Measurements from ENCODE around the gene PER2.
A peak's percentile ranks its signal among the peaks of the same experiment; 100 is the strongest.
"Not testable (repeated sequence)": the region's sequence is repeated elsewhere in the genome, so short reads cannot be mapped to it uniquely, and the experiment has no call there.

PER2 gene

DNA sequence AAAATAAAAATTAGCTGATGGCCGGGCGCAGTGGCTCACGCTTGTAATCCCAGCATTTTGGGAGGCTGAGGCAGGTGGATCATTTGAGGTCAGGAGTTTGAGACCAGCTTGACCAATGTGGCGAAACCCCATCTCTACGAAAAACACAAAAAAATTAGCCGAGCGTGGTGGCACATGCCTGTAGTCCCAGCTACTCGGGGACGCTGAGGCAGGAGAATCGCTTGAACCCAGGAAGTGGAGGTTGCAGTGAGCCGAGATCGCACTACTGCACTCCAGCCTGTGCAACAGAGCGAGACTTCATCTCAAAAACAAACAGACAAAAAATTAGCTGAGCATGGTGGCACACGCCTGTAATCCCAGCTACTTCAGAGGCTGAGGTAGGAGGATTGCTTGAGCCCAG lies 22.3 kb upstream of the PER2 start:
- DNase-seq: not testable (repeated sequence)

DNA sequence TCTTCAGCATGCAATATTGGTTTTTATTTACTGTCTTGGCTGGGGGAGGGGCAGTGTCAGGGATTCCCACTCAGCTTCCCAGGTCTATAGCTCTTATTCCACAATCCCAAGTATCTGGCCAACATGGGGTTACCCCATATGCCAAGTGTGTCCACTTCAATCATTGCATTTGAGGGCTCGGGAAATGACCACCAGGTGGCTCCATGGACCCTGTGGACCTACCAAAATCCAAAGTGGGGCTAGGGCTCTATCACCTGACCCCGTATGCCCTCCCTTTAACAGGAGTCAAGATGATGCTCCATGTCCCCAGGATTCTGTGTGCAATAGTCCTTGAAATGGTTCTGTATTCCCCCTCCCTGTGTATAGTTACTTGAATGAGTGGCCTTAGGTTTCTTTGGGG lies 19.8 kb upstream of the PER2 start:
- no peak for DNase-seq

DNA sequence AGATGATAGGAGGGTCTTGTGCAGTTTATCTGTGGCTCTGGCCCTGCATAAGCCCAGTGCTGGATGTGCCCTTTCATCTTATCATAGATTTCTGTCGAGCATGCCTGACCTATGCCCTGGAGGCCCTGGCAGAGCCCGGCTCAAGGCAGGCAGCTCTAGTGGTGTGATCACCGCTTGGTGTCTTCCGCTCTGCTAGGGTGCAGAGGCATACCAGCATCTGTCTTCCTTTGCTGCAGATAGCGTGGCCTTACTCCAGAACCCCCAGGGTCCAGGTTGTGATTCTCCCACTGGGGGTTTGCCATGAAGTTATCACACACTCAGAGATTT lies 18.2 kb upstream of the PER2 start:
- DNase-seq: no peak

DNA sequence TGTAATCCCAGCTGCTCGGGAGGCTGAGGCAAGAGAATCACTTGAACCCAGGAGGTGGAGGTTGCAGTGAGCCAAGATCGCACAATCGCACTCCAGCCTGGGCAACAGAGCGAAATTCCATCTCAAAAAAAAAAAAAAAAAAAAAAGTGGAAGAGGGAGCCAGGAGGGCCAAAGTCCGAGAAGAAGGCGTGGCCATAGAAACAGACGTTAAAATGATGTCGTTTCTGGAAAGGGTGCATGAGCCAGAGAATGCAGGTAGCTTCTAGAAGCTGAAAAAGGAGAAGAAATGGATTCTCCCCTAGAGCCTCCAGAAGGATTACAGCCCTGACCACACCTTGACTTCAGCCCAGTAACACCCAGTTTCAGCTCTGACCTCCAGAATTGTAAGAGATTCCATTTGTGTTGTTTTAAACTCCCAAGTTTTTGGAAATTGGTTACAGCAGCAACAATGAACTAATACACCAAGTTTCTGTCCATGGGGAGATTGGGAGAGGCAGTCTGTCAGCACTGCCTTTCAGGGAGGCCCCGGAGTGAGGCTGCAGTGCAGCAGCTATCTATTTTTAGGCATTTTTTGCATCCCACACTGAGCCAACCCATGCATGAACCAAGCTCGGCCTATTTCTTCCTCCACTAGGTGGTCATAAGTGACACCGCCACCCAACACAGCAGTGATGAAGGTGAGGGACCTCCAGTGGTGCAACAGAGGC lies 17.7 kb upstream of the PER2 start:
- DNase-seq: no peak

DNA sequence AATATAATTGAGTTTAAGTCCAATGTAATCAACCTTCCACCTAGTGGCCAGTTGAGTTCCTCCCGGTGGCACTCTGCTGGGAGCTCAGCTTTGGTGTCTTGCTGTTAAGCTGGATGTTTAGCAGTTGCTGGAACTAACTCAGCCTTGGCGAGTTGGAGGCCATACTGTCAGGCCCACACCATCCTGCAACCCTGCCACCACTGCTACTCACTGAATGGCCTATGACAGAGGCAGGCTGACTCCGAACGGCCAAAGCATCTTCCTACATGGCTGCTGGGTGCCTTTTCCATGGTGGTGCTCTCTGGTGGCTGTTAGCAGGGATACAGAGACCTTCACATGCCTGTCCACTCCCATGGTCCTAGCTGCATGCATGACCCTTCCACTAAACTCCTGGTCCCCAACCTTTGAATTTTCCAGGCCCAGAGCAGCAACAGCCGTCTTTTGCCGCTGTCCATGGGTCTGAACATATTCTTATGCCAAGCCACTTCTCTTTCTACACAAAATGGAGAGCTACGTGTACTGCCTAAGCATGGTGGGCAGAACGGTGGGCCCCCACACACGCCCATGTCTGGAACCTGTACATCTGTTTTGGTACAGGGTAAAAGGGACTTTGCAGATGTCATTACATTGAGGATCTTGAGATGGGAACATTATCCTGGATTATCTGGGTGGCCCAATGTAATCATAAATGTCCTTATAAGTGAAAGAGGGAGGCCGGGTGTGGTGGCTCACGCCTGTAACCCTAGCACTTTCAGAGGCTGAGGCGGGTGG lies 16.9 kb upstream of the PER2 start:
- no peak for DNase-seq

DNA sequence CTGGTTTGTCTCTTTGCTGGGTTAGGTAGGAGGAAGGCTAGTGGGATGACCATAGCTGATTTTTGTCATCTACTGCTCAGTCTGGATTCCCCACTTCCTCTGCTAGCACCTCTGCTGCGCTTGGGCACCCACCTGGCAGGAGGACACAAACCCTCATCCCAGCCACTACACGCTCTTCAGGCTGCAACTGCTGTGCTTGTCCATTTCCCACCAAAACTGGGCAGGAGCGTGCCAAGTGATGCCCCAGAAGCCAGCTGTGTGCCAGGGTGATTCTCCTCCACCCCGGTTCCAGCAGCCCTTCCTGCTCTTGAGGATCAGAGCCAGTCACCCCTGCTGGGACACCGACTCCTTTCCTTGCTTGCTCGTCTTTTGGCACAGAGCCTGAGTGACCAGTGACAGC lies 15.7 kb upstream of the PER2 start:
- DNase-seq: no peak

DNA sequence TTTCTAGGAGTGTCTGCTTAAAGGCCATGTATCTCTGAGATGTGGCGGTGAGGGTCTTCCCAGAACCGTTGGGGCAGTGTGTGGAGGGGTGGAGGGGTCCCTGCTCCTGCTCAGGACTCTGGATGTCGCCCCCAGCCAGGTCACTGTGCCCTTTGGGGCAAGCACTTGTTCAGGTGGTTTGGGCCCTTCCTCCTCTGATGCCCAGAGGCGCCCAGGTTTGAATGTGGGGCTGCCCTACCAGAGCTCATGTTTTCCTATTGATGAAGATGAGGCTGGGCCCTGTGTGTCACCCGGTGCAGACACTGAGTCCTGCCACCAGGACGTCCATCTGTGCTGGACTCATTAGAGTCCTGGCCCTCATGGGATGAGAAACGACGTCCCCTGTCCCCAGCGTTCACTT lies 14.3 kb upstream of the PER2 start:
- no peak for DNase-seq

DNA sequence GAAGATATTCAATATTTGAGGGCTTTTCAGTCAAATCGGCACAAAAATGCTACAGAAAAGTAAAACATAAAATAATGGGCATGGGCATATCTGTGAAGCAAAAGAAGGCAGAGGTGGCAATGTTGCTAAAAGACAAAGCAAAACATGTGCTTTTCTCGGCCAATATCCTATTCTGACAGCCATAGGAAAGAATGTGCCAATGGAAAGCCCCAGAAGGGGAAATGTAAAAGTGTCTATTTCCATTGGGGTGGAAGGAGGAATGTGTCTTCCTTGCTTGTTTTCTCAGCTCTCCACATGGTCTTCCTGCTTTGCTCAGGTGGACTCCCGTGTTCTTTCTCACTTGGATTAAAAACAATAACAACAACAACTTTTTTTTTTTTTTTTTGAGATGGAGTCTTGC lies 13.7 kb upstream of the PER2 start:
- DNase-seq: no peak

DNA sequence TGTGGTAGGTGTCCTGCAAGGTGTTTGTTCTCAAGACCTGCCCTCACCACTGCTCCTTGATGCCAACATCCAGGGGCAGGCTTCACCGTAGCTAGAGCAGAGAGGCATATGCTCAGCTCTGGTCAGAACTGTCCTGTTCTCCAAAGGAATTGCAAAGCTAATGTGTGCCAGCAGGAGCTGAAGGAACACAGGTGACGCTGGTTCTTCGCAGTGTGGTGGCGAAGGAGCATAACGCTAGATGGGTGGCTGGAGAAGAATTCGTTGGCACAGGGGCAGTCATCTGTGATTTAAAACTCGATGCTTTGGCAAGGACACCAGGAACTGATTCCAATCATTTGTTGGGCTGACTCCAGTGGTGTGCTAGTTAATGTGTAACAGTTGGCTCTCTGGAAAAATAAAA lies 11.4 kb upstream of the PER2 start:
- DNase-seq: no peak

DNA sequence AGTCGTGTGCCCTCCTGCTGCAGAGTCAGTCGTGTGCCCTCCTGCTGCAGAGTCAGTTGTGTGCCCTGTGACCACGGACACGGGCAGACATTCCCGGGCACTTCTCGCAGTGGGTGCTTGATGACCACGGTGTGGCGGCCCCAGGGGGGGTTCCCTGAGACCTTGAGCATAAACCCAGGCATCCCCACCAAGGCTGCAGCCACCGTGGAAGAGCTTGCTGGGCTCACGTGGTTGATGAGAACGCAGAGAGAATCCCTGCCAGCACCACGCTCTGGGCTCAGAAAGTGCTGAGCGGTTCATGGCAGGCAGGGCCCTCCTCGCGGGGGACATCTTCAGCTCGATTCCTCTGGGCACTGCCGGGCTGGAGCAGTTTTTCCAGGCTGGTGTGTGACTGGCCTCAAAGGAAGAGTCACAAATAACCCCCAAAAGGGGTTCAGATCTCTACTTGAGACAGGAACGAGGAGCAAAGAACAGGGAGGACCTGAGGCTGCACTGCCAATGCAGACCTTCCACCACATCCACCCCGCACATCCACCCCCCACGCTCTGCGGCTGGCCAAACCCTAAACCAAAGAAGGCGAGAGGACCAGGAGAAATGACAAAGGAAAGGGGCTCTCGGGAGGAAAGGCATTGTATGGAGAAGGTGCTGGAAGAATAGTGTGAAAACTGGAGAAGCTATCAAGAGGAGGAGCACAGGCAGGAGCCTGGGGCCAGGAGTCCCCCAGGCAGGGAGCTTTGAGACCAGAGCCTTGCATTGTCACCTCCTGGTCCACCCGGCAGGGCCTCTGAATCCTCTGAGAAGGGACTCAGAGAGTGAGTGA lies 8.4 kb upstream of the PER2 start:
- no peak for DNase-seq

DNA sequence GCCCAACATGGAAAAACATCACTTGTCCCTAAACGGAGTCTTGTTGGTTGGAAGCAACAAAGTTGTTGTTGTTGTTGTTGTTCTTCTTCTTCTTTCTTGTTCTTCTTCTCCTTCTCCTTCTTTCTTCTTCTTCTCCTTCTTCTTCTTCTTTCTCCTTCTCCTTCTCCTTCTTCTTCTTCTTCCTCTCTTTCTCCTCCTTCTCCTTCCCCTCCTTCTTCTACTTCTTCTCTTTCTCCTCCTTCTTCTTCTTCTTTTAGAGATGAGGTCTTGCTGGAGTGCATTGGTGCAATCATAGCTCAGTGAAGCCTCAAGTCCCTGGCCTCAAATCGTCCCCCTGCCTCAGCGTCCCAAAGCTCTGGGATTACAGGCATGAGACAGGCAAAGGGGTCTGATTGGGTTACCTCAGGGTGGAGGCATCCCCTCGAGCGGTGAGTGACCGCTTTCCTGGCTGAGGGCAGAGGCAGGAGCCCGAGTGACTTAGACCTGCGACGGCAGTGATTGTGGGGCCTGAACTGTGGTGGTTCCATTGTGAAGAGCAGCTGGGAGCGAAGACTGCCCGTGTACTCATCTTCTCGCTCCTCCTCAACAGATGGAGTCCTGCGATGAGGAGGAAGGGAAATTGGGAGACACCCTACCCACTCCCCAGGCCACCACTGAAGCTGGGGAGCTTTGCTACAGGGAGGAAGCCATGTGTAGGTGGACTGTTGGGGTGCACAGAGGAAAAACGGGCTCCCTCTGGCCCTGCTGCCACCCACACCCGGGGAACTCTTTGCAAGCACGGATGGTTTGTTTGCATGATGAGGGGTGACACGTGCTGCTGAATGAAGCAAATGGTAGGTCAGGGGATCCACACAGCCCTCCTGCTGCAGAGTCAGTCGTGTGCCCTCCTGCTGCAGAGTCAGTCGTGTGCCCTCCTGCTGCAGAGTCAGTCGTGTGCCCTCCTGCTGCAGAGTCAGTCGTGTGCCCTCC lies 7.0 kb upstream of the PER2 start:
- no peak for DNase-seq

DNA sequence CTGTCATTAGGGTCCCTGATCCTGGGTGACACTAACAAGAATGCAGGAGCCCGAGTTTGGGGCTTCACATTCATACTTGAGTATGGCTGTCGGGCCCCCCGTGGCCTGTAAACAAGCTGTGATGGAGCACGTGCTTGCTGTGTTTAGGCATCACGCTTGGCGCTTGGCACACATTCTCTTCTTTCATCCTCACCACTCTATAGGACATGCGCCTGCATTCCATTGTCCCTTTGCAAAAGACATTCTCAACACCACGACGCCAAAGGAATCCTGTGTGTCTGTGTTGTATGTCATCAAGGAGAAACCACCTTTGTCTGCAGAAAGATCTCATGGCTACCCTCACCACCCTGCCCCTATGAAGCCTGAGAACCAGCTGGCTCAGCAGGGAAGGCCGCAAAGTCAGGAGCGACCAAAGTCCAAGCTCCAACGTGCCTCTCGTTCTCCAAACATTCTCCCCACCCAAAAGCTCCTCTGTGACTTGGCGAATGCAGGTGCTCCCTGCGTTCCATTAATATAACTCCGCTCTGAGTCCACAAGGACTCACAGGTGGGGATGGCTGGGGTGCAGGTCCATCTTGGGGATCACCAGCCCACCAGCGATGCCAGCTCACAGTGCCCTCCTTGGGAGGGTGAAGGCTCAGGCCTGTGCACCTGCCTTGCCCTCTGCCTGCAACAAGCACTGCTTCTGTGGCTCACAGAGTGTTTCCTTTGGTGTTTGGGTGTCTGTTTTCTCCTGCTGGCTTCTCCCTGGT lies 6.2 kb upstream of the PER2 start:
- DNase-seq: no peak

DNA sequence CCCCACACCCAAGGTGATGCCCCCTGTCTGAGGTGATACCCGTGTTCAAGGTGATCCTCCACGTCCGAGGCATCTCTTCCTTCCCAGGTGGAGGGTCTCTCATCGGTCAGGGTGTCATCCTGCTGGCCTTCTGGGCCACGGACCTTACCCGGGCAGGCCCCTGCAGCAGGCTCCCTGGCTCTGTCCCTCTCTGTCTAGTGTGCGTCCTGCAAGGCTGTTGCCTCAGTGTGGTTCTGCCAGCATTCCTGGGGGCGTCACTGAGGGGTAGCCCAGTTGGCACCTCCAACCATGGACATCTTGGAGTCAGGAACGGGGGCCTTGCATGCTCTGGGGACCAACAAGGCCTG lies 5.6 kb upstream of the PER2 start:
- DNase-seq: no peak

DNA sequence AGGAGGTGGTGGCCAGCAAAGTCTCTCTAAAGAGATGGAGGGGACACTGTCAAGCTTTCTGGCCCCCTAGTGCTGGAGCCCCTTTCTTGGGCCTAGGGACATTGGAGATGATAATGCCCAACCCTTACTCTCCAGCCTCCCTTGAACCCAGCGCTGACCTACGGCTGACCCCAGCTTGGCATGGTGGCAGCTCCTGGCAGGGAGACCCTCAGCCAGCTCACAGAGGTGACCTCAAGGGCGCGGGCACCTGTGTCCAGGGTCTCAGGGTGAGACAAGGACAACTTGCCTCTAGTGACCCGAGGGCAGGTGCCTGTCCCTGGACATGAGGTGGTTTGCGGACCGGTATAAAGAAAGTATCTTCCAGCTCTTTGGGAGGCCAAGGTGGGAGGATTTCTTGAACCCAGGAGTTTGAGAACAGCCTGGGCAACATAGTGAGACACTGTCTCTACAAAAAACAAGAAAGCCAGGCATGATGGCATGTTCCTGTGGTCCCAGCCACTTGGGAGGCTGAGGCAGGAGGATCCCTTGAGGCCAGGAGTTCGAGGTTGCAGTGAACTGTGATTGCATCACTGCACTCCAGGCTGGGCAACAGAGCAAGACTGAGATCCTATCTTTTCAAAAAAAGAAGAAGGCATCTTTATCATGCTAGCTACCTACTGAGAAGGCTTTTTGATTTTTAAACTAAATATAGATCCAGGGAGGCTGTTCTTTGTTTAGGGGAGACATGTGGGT lies 3.3 kb upstream of the PER2 start:
- DNase-seq: no peak

DNA sequence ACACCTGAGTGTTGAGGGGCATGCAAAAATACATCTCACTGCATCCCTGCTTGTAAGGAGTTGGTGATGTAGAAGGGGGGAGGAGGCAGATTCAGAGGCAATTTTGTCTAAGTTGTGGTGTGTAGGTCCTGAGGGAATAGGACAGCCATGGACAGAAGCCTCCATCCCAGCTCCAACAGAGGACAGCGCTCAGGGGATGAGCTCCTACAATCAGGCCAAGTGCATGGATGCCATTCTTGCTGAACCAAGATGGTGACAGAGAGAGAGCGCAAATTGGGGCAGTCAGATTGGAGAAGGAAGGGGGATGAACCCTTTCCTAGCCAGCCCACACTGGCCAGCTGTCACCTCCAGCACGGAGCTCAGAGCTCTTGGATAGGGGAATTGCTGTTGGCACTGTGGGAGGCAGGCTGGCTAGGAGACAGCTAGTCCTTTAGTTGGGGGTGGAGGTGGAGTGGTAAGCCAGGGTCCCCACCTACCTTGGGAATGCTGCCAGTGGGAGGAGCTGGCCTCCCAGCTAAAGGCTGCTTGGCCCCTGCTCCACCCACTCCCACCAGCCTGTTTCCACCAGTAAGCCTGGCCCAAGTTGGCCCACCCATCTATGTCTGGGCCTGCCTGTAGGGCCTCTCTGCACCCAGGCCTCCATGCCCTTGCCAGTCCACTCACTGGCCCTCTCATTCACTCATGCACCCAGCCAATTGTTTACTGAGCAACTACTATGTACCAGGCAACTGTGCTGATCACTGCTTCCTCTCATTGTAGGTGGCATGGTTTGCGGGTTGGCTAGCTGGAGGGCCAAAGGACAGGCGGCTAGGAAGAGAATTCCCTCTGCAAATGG lies 2.5 kb upstream of the PER2 start:
- no peak for DNase-seq

DNA sequence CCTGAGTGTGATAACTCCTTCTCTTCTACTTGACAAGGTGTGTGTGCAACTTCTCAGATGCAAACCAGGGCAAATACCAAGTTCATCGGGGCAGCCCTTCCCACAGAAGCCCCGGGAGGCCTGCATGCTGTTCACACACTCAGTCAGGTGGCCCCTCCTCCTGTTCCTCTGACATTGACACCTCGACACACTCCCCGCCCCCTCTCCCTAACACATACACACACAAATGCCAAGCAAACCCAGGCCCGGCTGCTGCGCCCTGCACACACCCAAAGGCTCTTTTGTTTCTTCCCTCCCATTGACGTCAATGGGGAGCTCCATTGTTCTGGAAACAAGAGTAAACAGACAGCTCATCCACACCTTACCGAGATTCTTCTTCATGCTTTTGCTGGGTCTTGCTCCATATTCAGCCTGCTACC lies 1.7 kb upstream of the PER2 start:
- peak in 1 of 2 experiments; percentile 19 for DNase-seq

DNA sequence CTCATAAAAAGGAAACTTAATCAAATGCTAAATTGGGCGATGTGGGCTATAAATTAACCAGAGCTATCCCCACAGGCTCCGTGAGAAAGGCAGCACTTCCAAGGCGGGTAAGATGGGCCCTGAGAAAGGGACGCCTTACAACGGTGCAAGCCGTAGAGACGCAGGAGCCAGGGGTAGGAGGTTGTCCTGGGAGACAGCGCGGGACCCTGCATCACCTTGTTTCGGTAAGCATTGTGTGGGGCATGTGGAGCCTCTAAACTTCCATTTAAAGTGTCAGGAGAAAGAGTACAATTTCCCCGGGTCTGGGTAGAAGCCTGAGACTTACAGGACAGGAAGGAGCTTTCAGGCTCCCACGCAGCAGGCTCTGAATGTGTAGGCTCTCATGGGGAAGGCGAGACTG lies 1.2 kb upstream of the PER2 start:
- DNase-seq: peak in 1 of 2 experiments; percentile 7

DNA sequence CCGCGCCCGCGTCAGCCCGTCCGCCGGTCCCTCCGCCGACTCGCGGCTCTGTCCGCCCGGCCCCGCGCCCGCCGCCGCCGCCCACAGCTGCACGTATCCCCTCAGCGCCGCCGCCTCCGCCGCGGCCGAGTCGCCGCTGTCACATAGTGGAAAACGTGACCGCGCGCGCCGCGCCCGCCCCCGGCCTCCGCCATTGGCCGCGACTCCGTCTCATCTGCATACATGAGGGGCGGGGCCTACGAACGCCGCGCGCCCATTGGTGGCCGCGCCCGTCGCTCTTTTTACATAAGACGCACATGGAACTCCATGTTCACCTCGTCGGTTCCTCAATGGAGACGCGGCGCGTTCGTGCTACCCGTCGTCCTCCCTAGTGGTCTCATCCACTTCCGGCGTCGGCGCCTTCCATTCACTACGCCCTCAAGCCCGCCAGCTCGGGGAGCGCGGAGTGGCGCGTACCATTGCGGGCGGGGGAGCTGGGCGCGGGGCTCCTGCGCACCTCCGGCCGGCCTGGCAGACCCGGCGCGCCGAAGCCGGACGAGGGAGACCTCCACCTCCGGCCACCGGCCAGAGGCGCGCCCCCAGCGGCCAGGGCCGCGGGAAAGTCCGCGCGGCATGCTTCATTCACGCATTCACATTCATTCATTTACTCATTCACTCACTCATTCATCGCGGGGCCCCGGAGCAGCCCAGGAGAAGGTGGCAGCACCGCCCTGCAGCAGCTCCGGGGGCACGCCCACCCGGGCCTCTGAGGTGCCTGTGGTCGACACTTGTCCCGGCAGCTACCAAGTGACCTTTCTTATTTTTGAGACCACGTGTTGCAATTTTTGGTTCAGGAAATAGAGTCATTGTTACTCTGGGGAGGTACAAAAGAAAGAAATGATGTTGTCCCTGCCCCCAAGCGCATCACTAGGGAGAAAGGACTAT lies 502 bp upstream of the PER2 start:
- DNase-seq: peak; percentile 96 to 97

Data from activated CD4-positive, alpha-beta T cell treated with anti-CD3 and anti-CD28 coated beads, Interleukin-2, amount 50 U/mL, for 48 hours (primary cell).